Embryonic facial prominence (tissue), 1 donor: Measurements from ENCODE around the gene ZFR.
A peak's percentile ranks its signal among the peaks of the same experiment; 100 is the strongest.
"Not testable (repeated sequence)": the region's sequence is repeated elsewhere in the genome, so short reads cannot be mapped to it uniquely, and the experiment has no call there.

Experiments
- DNase-seq: peaks from one replicate; pipeline ENCODE4 v3.0.0-alpha.2; 2016; ENCODE audit errors: extremely low spot score

ZFR gene

DNA sequence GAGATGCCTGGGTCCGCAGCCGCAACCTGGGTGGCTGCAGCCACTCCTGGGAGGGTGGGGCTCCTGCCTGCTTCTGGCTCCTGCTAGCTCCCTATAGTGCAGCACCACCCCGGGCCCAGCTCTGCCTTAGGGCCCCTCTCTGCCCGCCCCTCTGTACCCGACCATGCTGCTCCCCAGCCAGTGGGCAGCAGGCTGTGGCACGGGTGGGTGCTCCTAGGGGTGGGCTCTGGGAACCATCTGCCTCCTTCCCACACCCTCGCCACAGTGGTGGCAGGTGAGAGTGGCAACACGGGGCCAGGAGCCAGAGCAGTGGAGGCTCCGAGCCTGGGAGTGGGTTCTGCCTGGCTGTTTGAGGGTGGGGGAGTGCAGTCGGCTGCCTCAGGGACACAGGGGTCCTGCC, 124.0 kb downstream of the ZFR start:
- no peak for DNase-seq

DNA sequence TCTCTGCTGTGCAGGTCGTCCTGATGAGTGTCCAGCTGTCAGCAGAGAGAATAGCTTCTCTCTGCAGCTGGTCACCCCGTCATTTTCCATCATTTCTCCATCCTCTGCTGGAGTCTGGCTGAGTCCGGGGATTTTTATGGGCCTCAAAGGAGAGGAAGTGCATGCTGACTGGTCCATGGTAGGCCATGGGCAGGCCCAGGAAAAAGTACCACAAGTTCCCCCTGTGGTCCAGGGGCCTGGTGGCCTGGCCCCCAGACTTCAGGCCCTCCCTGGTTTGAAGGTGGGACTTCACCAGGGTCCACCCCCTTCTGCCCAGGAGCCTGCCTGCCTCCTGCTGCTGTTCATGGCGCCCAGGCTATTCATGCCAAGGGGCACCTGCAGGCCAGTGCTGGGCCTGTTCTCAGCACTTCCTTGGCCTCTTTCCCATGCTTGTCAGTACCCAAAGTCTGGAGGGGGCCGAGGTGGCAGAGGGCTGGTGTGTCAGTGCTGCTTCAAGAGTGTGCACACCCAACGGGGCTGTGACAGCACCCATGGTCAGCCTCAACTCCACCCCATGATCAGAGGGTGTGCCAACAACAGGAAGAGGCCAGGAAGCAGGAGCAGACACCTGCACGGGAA, 124.5 kb downstream of the ZFR start:
- no peak for DNase-seq

DNA sequence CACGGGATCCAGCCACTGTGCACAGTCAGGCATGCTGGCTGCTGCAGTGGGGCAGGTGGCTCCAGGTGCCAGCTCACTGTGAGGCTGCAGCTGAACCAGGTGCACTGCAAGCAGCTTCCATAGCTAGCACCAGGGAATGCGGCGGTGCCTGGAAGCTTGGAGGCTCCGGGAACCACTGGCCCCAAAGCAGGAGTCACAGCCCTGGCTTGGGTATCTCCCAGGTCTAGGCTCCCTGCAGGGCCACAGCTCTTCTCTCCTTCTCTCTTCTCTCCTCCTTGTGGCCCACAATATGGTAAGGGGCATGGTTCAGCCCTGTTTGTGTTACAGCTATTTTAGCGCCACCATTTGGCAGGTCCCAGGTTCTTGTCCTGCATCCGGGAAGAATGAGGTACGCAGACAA, 125.1 kb downstream of the ZFR start:
- no peak for DNase-seq

DNA sequence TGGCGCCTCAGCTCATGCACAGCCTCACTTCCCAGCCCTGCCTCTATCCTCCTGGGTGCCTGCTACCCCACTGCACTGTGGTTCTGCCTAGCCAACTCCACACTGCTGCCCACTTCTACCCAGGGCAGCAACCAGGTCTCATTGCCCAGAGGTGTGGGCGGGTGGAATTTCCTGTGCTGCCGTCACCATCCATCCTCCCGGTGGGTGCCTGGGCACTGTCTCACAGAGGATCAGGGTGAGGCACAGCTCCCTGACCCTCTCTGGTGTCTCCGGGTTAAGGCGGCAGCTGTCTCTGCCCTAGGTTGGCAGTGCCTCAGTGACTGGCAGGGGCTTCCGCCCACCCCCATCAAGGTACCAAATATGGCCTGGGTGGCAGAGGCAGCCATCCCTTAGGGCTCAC, 127.5 kb downstream of the ZFR start:
- DNase-seq: no peak

DNA sequence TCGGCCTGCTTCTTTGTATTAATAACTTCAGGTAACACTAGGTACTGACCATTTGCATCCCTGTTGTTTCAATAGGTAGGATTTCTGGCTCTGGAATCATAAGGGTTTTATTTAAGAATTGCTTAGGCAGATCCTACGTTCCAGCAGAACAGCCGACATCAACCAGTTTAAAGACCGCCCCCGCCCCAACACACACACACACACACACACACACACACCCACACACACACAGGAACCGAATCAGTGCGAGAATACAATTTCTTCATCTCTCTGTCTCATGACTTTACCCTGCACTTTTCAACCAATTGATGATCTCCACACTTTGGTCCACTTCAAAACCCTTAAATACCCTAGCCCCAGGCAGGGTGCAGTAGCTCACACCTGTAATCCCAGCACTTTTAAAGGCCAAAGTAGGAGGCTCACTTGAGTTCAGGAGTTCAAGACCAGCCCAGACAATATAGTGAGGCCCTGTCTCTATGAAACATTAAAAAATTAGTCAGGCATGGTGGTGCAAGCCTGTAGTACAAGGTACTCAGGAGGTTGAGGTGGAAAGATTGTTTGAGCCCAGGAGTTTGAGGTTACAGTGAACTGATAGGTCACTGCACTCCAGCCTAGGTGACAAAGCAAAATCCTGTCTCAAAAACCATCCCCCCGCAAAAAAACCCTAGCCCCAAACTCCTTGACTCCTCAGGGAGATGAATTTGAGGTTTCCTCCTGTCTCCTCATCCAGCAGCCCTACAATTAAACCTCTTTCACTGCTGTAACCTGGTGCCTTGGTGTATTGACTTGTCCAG, 129.1 kb downstream of the ZFR start:
- DNase-seq: no peak

DNA sequence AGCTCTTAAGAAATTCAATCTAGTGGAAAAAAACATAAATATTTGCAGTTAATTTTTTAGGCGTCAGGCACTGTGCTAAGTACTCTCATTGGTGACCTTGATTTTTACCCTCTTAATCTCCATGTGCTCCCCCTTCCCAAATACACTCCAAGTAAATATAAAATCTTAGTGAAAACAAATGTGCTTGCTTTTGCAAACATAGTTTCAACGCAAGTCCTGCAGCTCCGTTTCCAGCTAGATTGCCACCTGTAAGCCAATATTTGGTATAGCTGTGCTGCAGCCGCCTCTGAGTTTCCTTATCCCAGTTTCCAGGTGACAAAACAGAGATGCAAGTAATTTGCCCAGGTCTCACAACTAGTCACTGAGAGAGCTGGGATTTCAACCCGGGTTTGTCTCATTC, 129.9 kb downstream of the ZFR start:
- DNase-seq: no peak

DNA sequence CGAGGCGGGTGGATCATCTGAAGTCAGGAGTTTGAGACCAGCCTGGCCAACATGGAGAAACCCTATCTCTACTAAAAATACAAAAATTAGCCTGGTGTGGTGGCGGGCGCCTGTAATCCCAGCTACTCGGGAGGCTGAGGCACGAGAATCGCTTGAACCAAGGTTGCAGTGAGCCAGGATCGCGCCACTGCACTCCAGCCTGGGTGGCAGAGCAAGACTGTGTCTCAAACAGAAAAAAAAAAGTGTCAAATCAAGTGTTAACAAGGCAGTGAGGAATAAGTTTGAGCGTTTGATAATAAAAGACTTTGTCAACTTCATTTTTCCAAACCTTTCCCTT, 130.4 kb downstream of the ZFR start:
- not testable (repeated sequence) for DNase-seq

DNA sequence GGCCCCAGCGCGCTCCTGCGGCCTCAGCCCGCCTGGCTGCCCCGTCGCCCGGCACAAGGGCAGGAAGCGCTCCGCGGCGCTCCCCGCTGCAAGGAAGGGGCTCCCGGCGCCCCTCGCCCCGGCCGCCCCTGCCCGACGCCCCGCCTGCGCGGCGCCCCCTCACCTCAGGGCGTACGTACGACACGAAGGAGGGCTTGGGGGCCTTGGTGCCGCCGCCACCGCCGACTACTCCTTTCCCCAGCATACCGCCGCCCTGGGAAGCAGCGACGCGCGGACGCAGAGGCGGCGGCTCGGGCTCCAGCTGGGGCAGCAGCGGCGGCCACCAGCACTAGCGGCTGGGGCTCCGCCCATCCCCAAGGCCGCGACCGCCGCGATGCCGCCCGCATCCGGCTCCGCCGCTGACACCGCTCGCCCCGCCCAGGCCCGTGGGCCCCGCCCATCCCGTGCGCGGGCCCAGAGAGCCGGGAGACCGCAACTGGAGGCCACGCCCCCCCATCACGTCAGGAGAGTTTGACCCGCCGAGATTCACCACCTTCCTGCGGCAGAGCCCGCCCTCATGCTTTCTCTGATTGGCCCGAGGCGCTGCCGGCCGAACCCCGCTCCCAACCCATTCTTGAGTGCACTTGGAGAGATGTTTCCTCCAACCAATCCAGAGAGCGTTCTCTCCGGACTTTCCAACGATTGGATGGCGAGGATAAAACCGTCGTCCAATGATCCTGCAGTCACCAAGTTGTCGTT, 131.8 kb downstream of the ZFR start, which contains the start of gene MTMR12:
MTMR12 (minus strand) TSS at position 345 of the 738 bp plus-strand sequence; CDS start at position 244, 101 bp downstream.
- DNase-seq: peak; percentile 99

DNA sequence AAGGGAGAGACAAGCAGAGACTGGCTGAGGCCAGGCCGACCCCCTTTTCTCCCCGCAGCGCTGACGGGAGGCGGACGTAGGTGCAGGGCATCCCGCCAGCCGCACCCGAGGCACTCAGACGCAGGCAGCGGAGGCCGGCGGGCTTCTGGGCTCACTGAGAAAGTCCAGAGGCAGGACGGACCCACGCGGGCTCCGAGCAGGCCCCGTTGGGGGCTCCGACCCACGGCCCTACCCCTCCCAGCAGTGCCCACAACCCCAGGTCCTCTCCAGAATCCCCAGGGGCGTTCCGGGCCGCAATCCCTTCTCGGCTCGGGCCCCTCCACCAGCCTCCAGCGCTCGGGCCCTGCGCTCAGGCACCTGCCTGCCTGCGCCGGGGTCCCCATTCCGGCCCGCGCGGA, 132.3 kb downstream of the ZFR start:
- DNase-seq: no peak

DNA sequence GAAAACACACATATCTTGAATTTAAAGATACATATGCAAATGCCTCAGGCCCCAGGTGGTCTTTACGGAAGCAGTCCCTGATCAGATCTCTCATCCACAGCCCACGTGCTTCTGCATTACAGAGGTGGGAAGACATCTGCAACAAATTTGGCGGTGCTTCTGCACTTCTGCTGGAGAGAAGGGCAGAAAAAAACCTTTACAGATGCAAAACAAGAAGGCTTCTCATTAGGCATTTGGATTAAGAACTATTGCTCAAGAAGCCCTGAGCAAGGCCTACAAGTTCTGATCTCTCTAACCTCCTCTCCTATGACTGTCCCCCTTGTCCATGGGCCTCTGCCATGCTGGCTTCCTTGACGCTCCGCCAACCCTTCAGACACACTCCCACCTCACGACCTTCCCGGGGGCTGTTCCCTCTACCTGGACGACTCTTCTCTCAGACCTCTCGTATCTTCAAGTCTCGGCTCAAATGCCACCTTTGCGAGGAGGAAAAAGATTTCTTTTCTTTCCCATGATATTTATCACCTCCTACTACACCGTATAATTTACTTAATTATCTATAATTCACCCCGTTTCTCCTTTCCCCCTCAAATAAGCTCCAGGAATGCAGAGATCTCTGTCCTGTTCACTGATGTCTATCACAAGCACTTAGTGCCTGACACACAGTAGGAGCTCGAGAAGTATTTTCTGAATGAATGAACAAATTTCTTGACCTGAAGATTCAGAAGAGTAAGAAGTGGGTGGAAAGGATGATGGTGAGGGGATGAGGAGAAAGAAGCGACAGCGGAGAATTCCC, 132.9 kb downstream of the ZFR start:
- DNase-seq: no peak

DNA sequence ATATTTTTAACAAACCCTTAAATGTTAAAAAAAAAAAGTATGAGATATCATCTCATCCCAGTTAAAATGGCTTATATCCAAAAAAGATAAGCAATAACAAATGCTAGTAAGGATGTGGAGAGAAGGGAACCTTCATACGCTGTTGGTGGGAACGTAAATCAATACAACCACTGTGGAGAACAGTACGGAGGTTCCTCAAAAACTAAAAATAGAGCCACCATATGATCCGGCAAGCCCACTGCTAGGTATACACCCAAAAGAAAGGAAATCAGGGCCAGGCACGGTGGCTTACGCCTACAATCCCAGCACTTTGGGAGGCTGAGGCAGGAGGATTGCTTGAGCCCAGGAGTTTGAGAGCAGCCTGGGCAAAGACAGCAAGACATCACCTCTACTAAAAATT, 134.8 kb downstream of the ZFR start:
- DNase-seq: no peak

DNA sequence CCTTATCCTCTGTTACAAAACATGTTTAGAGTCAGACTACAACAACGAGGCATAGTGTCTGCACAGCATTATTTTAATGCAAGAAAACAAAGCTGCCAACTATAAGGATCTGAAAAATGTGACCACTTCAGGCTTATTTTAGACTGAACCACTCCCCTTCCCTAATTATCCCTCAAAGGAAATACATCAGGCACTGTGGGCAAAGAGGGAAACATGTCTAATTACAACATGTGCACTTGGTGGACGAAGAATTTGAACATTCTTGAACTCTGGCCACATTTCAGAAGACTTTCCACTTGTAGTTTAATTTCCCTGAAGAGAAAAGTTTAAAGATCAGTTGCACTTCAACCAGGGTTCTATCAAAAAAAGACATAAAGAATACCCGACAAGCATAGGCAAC, 135.6 kb downstream of the ZFR start:
- no peak for DNase-seq

DNA sequence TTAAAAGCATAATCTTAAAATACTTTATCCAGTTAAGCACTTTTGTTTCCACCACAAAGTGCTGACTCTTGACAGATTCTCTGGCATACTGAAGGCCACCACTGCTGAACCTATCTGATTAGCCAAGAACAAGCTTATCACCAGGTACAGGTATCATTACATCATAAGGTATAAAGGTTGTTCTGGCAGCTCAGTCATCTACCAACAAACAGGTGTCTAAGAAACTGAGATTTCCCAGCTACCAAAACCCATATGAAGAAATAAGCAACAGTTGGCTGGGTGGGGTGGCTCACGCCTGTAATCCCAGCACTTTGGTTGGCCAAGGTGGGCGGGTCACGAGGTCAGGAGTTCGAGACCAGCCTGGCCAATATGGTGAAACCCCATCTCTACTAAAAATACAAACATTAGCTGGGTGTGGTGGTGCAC, 136.8 kb downstream of the ZFR start:
- DNase-seq: no peak

DNA sequence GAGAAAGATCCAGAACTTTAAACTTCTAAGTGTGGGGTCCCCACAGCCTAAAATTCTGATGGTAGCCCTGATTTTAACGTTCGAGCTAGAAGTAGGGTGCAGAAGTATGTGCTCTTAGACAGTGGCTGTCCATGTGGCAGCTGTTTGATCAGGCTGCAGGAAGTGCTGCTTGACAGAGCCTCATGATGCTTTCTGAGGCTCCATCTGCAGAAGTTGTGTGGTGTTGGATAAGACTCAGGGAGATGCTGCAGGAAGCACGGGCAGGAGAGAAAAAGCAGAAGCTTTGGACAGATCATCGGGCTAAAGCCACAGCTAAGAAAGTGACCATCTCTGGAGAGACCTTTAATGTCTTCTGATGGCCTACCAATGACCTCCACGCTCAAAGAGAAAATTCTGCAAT, 139.9 kb downstream of the ZFR start:
- no peak for DNase-seq
